ENCODE results near the gene PTTG1IP. TPM values are rescaled to one million over a fixed set of nuclear protein-coding genes. Genes with fewer than 3 reads are reported as not detected.
A peak's percentile ranks its signal among the peaks of the same experiment; 100 is the strongest.

The PTTG1IP gene
- total RNA-seq, 1 donor from 2014 or later, result 209 TPM

DNA sequence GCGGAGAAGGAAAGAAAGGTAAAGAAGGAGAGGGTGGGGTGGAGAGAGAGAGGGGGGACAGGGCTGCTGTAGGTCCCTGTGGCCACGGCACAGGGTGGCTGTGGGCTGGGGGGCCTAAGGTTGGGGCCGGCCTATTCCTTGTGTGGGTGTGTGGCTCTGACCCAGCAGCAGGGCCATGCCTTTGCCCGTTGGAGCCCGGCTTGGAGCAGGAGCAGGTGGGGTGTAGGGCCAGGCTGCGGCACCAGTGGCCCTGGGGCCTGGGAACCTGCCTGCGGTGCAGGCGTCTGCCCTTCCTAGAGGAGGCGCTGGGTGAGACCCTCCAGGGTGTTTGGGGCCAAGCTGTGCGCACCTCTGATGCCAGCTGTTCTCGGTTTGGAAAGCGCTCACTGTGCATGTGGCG, 36.0 kb downstream of the PTTG1IP start:
- no peak for DNase-seq
- no peak for TF ChIP-seq CTCF (IDR thresholded peaks at IDR 0.05)
- intact Hi-C loops (cut with DNase I), result no loop called here
- Histone ChIP-seq H3K4me3 (no peak overlapping the region), H3K27me3 (ENCODE audit: low read depth) (peaks cover 3% of the 10 kb centered on the region), H3K36me3 (no peaks in the 10 kb centered on the region), H3K9me3 (no peaks in the 10 kb centered on the region), H3K27ac (no peak overlapping the region), H3K4me1 (no peaks in the 10 kb centered on the region)
- ATAC-seq, result peak in 1 of 2 donors; percentile 13

DNA sequence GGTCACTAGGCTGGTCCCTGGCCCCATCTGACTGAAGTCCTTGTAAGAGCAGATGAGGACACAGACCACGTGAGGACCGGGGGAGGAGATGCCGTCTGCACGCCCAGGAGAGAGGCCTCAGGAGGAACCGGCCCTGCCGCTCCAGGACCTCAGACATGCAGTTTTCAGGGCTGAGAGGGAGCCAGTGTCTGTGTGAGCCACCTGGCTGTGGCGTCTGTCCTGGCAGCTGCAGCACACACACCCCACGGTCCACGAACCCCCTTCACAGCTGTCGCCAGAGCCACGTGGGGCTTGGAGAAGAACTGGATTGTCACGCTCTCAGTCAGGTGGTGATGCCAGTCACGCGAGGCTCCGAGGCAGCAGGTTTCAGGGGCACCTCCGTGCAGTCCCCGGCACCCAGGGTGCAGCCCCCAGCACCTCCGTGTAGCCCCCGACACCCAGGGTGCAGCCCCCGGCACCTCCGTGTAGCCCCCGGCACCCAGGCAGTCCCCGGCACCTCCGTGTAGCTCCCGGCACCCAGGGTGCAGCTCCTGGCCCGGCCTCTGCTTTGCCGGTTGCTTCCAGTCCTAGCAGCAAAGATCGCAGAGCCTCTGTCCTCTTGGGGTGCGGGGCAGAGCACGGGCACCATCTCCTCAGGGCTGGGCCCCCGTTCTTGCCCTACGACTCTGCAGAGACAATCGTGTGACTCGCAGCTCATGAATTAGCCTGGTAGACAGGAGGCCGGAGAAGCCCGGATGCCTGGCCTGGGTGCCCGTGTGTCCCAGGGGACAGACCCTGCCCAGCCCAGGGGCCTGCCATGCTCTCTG, 36.6 kb downstream of the PTTG1IP start:
- no peaks in the 10 kb centered on the region for H3K9me3 ChIP-seq
- H3K4me3 ChIP-seq, result no peak overlapping the region
- H3K36me3 ChIP-seq, result no peaks in the 10 kb centered on the region
- H3K27me3 ChIP-seq (ENCODE audit: low read depth), result peaks cover 3% of the 10 kb centered on the region
- DNase-seq (no peak), ATAC-seq (peak; percentile 60)
- no peak overlapping the region for H3K27ac ChIP-seq
- no peak for TF ChIP-seq CTCF (IDR thresholded peaks at IDR 0.05)
- intact Hi-C loops (cut with DNase I), result no loop called here
- no peaks in the 10 kb centered on the region for H3K4me1 ChIP-seq

DNA sequence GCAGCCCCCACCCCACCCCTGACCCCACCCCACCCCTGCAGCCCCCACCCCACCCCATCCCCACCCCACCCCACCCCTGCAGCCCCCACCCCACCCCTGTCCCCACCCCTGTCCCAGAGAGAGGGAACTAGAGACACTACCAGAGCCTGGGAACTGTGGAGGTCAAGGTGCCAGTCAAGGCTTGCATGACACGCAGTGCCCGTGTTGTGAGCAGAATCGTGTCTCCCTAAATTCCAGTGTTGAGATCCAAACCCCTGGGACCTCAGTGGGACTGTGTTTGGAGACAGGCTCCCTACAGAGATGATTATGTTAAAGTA, 37.2 kb downstream of the PTTG1IP start:
- no peak for TF ChIP-seq CTCF (IDR thresholded peaks at IDR 0.05)
- no peak overlapping the region for H3K4me3 ChIP-seq
- ATAC-seq (no peak), DNase-seq (no peak)
- no peaks in the 10 kb centered on the region for H3K9me3 ChIP-seq
- H3K27me3 ChIP-seq (ENCODE audit: low read depth), result peaks cover 3% of the 10 kb centered on the region
- H3K27ac ChIP-seq, result no peak overlapping the region
- H3K4me1 ChIP-seq, result no peaks in the 10 kb centered on the region
- no peaks in the 10 kb centered on the region for H3K36me3 ChIP-seq
- intact Hi-C loops (cut with DNase I), result no loop called here

GRCh38 chr21:44835647-44835973, 37.9 kb downstream of the PTTG1IP start:
- Histone ChIP-seq H3K27me3 (ENCODE audit: low read depth) (peaks cover 3% of the 10 kb centered on the region), H3K9me3 (no peaks in the 10 kb centered on the region), H3K4me3 (no peak overlapping the region), H3K27ac (no peak overlapping the region), H3K4me1 (no peaks in the 10 kb centered on the region), H3K36me3 (no peaks in the 10 kb centered on the region)
- intact Hi-C loops (cut with DNase I), result no loop called here
- TF ChIP-seq CTCF (IDR thresholded peaks at IDR 0.05), result no peak
- DNase-seq, result no peak
- ATAC-seq, result no peak

DNA sequence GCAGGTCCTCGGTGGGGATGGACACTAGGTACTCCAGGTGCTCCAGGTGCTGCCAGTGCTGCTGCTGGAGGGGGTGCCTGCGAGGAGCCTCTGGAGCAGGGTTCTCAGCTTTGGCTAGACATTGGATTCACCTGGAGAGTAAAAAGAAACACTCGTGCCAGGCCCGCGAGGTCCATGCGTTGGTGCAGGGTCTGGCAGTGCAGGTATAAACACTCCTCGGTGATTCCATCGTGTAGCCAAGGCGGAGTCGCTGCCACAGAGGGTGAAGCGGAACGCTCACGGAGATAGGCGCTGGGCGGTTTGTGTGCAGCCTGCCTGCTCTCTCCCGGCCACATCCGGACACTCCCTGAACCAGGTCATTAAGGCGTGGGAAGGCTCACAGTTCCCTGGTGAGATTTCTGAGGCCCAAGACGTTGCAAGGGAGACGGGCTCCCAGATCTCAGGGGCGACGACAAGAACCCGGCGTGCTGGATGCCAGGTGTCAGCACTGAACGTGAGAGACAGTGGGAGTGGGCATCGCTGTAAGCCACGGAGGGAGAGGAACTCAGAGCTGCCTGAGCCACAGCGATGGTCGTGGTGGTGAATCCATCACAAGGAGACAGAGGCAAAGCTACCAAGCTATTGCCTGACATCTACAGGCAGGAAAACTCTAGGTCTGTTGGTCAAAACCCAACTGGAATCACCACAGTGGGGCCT, 38.4 kb downstream of the PTTG1IP start:
- no peak for DNase-seq
- no peak for ATAC-seq
- Histone ChIP-seq H3K4me1 (no peaks in the 10 kb centered on the region), H3K27ac (no peak overlapping the region), H3K4me3 (no peak overlapping the region), H3K36me3 (no peaks in the 10 kb centered on the region), H3K9me3 (no peaks in the 10 kb centered on the region), H3K27me3 (ENCODE audit: low read depth) (peaks cover 3% of the 10 kb centered on the region)
- TF ChIP-seq CTCF (IDR thresholded peaks at IDR 0.05), result no peak
- intact Hi-C loops (cut with DNase I), result no loop called here

Measured in lower lobe of right lung (tissue), 2 donors.